Measurements from ENCODE around the gene CDH24. TPM values are rescaled to one million over a fixed set of nuclear protein-coding genes. Genes with fewer than 3 reads are reported as not detected.

CDH24 gene
- total and polyA plus RNA-seq, 10 donors = 1.3 to 9.4 (median 5.4) TPM

- DNase-seq = no peak
- H3K36me3 ChIP-seq = peaks cover 0 to 3% (median under 1%) of the 10 kb centered on the region in 6 donors
- TF ChIP-seq POLR2A (IDR thresholded peaks at IDR 0.05) = no peak
- TF ChIP-seq CTCF (IDR thresholded peaks at IDR 0.05 in 8 of 11, conservative IDR thresholded peaks at IDR 0.05 in 3 of 11) = no peak
- no peak for TF ChIP-seq POLR2AphosphoS5 (IDR thresholded peaks at IDR 0.05)
- intact Hi-C loops (cut with DNase I; ENCODE audit: low total_unique reads) = no loop called here
- H3K4me1 ChIP-seq = peaks cover 13 to 25% (median 22%) of the 10 kb centered on the region in 6 donors
- H3K27me3 ChIP-seq (replicated peaks in 1 of 7) = peaks cover 0 to 8% (median 0%) of the 10 kb centered on the region in 7 donors
- WGBS, 5 donors = 90 to 97% (median 95%) methylated on average over 2 to 10 of the region's 10 CpGs
- H3K27ac ChIP-seq = no peak overlapping the region
- H3K9me3 ChIP-seq = no peaks in the 10 kb centered on the region
- no peak overlapping the region for H3K4me3 ChIP-seq
Measured at GRCh38 chr14:23053426-23053825, 3.9 kb downstream of the CDH24 start.

GRCh38 chr14:23052671-23053070 is 4.6 kb downstream of the CDH24 start:
- peaks cover 0 to 11% (median 0%) of the 10 kb centered on the region in 7 donors for H3K27me3 ChIP-seq (replicated peaks in 1 of 7)
- DNase-seq = no peak
- H3K4me3 ChIP-seq = no peak overlapping the region
- no peaks in the 10 kb centered on the region for H3K9me3 ChIP-seq
- no peaks in the 10 kb centered on the region for H3K36me3 ChIP-seq
- H3K27ac ChIP-seq = no peak overlapping the region
- WGBS, 5 donors = 72 to 90% (median 86%) methylated on average over 3 of the region's 3 CpGs
- TF ChIP-seq CTCF (IDR thresholded peaks at IDR 0.05 in 8 of 11, conservative IDR thresholded peaks at IDR 0.05 in 3 of 11) (no peak), POLR2A (IDR thresholded peaks at IDR 0.05) (no peak), POLR2AphosphoS5 (IDR thresholded peaks at IDR 0.05) (no peak)
- intact Hi-C loops (cut with DNase I; ENCODE audit: low total_unique reads) = no loop called here
- H3K4me1 ChIP-seq = peaks cover 12 to 20% (median 14%) of the 10 kb centered on the region in 6 donors

- Histone ChIP-seq H3K36me3 (no peaks in the 10 kb centered on the region), H3K4me1 (peaks cover 10 to 22% (median 13%) of the 10 kb centered on the region in 6 donors), H3K9me3 (no peaks in the 10 kb centered on the region), H3K27me3 (replicated peaks in 1 of 7) (peaks cover 0 to 10% (median 0%) of the 10 kb centered on the region in 7 donors), H3K27ac (no peak overlapping the region), H3K4me3 (no peak overlapping the region)
- intact Hi-C loops (cut with DNase I; ENCODE audit: low total_unique reads) = no loop called here
- no peak for DNase-seq
- TF ChIP-seq POLR2AphosphoS5 (IDR thresholded peaks at IDR 0.05) = no peak
- TF ChIP-seq POLR2A (IDR thresholded peaks at IDR 0.05) = no peak
- TF ChIP-seq CTCF (IDR thresholded peaks at IDR 0.05 in 8 of 11, conservative IDR thresholded peaks at IDR 0.05 in 3 of 11) = no peak
- 76 to 90% (median 83%) methylated on average over 10 to 14 of the region's 14 CpGs for WGBS, 5 donors
Measured at GRCh38 chr14:23052182-23052623, 5.1 kb downstream of the CDH24 start.

DNA sequence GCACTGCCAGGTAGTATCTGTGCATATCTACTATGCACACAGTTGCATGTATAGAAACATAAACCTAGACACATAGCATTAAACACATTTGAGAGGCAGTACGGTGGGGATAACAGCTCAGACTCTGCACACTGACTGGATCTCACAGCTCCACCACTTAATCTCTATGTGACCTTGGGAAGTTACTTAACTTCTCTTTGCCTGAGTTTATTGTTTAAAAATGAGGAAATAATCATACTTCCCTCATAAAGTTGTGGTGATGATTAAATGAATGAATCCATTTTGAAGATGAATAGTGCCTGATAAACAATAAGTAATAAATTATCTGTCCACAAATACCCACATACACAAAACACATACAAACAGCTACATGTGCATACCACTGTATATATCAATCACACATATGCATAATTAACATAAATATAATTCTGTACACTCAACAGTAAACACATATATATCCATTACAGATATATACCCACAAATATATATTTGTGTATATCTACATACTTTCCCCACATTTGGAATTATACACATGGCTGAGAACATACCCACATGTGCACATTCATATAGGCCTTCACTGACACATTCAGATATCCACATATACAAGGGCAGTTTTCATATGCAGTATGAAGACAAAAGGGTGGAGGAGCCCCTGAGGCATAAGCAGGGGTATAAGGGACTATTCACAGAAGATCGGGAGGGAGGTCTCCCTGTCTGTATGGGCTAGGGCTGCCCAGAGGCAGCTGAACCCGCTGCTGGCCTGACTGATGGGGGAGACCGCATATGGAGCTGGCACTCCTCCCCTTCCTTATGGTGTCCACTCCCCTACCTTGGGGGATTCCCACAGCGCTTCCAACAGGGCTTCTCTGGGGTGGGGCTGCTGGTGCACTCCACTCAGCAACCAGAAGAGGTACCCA is 5.9 kb downstream of the CDH24 start:
- DNase-seq = no peak
- intact Hi-C loops (cut with DNase I; ENCODE audit: low total_unique reads) = no loop called here
- Histone ChIP-seq H3K4me3 (no peak overlapping the region), H3K27me3 (replicated peaks in 1 of 7) (peaks cover 0 to 5% (median 0%) of the 10 kb centered on the region in 7 donors), H3K9me3 (no peaks in the 10 kb centered on the region), H3K4me1 (peaks cover 2 to 22% (median 7%) of the 10 kb centered on the region in 6 donors), H3K36me3 (no peaks in the 10 kb centered on the region), H3K27ac (no peak overlapping the region)
- WGBS, 5 donors = 77 to 87% (median 81%) methylated on average over 5 of the region's 5 CpGs
- TF ChIP-seq POLR2AphosphoS5 (IDR thresholded peaks at IDR 0.05) = no peak
- no peak for TF ChIP-seq CTCF (IDR thresholded peaks at IDR 0.05 in 8 of 11, conservative IDR thresholded peaks at IDR 0.05 in 3 of 11)
- TF ChIP-seq POLR2A (IDR thresholded peaks at IDR 0.05) = no peak

All from spleen (tissue), 11 donors.